NB4 (cell line): ENCODE results near the gene ZSCAN10.

ENCODE experiments used
- CTCF ChIP-seq: IDR thresholded peaks from one replicate; pipeline ENCODE4 v1.5.1; 2012; ENCODE audit warnings: low read depth, low read length
- POLR2A ChIP-seq: IDR thresholded peaks from 2 replicates; pipeline ENCODE4 v1.6.1; 2011; ENCODE audit warnings: mild to moderate bottlenecking; ENCODE audit not compliant: insufficient read length; ENCODE audit errors: extremely low read depth
- TF ChIP-seq, protein P1 (sequence below): IDR thresholded peaks from 2 replicates; pipeline ENCODE4 v1.6.1; 2011; ENCODE audit warnings: low read depth, low read length

DNA sequence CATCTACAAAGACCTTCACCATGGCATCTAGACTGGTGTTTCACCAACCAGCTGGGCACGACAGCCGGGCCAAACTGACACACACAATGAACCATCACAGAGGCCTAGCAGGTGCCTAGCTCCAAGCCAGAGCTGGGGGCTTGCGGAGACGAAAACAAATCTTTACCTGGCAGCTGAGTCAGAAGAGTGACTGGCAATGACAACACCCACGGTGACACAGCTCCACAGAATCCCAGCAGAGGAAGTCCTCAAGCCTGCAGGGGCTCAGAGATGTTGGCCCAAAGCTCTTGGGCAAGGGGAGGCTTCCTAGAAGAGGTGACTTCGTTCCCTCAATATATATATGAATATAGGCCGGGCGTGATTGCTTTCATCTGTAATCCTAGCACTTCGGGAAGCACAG lies 47.6 kb downstream of the ZSCAN10 start:
- TF ChIP-seq CTCF (no peak), POLR2A (no peak)
- TF ChIP-seq, protein P1, sequence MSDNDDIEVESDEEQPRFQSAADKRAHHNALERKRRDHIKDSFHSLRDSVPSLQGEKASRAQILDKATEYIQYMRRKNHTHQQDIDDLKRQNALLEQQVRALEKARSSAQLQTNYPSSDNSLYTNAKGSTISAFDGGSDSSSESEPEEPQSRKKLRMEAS, result no peak
